ENCODE data around the gene MEN1. TPM values are rescaled to one million over a fixed set of nuclear protein-coding genes. Genes with fewer than 3 reads are reported as not detected.

Gene MEN1
- total RNA-seq, 4 donors from 2014 or later: 8.6 to 15.8 (median 13.4) TPM

DNA sequence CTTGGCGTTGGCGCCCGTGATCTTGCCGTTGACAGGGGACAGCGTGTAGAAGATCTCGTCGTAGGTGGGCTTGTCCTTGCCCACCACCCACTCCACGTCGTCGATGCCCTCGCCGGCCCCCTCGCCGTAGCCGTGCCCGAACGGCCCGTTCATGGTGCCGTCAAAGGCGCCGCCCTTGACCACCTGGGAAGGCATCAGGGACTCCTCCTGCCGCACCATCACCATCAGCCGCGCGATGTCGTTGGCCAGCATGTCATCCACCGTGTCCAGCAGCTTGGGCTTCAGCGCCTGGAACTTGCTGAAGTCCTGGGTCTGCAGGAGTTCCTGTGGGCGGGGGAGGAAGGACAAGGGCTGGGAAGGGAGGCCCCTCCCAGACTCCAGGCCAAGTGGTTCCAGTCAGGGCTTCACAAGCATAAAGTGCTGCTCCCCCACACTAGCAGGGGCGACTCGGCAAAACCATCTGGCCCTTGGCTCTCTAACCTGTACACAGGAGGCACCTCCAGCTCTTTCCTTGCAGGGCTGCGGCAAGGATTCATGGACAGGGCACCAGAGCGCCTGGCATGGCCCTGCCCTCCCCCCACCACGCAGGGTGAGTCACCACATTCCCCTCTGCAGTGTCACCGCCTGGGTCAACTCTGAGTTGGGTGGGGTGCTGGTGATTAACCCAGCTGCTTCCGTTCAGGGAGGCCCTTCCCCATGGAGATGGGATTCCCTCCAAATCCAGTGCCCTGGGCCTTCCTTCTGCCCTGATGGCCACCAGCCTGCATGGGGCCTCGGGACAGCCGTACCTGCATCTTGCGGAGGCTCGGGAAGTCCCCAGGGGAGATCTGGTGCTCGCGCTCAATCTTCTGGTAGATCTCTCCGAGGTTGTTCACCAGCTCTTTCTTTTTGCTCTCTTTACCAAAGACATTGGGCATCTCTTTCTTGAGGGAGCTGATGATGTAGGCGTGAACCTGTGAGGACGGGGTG lies 44.5 kb upstream of the MEN1 start:
- TF ChIP-seq CTCF (IDR thresholded peaks at IDR 0.05; ENCODE audit: low read depth): no peak

DNA sequence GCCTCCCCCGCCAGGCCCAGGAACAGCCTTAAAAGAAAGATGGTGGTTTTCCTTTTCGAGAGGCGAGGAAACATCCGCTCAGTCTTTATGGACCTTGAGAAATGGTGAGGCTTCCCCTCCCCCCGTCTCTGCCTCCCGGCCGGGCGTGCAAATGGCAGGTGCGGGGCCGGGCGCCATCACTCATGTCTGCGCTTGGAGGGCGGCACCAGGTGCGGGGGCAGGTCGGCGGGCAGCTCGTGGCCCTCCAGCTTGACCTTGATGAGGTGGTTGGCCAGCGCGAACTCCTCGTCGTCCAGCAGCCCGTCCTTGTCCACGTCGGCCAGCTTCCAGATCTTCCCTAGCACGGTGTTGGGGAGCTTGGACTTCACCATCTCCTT lies 43.8 kb upstream of the MEN1 start:
- TF ChIP-seq CTCF (IDR thresholded peaks at IDR 0.05; ENCODE audit: low read depth): no peak

DNA sequence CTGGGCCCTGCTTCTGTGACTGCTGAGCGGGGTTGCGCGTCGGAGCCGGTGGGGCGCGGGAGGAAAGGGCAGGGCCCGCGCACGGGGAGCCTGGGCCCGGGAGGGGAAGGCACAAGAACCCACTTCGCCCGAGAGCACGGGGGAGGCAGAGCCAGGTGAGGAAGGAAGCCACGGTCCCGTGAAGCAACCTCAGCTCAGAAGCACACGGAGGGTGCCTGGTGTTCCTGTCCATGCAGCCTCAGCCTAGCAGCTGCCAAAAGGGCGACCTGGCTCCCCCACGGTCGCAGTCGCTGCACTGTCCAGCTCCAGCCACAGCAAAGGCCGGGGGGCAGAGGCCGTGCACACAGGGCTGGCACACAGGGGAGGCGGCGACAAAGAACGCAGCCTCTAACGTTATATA lies 43.4 kb upstream of the MEN1 start:
- no peak for TF ChIP-seq CTCF (IDR thresholded peaks at IDR 0.05; ENCODE audit: low read depth)

GRCh38 chr11:64852804-64853509 lies 42.6 kb upstream of the MEN1 start:
- TF ChIP-seq CTCF (IDR thresholded peaks at IDR 0.05; ENCODE audit: low read depth): no peak

DNA sequence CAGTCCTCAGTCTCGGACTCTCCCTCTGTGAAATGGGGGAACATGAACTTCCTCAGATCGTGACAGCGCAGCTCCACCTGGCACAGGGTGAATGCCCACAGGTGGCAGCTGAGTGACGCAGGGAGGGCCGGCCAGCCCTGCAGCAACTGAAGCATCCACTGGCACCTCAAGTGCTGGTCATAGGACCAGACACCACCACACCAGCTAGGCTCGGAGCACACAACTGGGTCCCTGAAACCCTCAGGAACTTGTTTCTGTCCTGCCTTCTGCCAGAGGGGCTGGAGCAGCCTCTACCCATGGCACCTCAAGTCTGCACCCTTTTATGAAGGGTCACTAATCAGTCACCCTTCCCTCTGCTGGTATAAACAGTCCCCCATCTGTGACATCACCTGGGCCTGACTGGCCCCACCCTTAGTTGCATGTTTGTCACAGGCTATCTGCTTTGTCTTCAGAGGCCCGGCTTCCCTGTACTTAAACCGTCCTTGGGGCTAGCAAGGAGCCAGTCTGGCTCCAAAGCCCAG lies 41.5 kb upstream of the MEN1 start:
- no peak for TF ChIP-seq CTCF (IDR thresholded peaks at IDR 0.05; ENCODE audit: low read depth)

GRCh38 chr11:64850979-64851567 lies 40.7 kb upstream of the MEN1 start:
- no peak for TF ChIP-seq CTCF (IDR thresholded peaks at IDR 0.05; ENCODE audit: low read depth)

All from subcutaneous adipose tissue (tissue), 4 donors.